ENCODE measurements around the gene C11orf86.
"Not testable (repeated sequence)": the region's sequence is repeated elsewhere in the genome, so short reads cannot be mapped to it uniquely, and the experiment has no call there.

Gene C11orf86, protein sequence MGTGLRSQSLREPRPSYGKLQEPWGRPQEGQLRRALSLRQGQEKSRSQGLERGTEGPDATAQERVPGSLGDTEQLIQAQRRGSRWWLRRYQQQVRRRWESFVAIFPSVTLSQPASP

GRCh38 chr11:66974724-66975404 lies at the start of gene C11orf86:
Gene C11orf86 (plus strand): TSS chr11:66975304. CDS start chr11:66975363, 59 bp downstream.
- no peak for DNase-seq

DNA sequence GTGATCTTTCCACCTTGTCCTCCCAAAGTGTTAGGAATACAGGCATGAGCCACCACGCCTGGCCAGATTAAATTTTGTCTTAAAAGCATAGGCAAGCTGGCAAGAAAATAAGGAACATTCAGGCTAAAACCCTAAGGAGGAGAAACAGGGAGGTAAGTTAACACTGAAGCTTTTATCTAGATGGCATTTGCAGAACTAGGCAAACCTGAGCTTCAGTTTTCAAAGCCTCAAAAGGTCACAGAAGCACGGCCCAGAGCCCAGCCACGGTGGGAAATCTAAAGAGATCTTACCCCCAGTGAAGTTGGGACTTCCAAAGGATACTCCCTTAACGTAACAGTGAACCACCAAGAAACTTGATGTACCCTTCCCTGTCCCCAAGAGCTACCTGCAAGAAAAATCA lies 45.4 kb upstream of the C11orf86 start:
- no peak for DNase-seq

DNA sequence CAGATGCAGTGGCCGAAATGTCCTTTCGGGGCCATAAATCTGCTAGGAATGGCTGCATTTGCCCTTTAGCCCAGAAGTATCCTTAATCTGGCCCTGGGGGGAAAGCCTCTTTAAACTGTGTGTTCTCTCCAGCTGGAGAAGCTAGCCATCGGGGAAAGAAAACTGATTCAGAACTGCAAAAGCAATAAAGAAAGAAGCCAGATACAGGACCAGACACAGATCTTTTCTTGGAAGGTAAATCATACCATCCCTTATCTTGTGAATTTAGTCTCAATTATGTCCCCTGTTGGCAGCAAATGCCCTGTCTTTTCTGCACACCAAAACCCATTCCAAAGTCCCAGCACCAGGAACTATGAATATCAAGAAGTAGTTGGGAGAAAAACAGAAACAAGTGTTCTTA lies 42.6 kb upstream of the C11orf86 start:
- DNase-seq, result no peak

GRCh38 chr11:66933531-66933930 lies 41.6 kb upstream of the C11orf86 start:
- DNase-seq, result no peak

DNA sequence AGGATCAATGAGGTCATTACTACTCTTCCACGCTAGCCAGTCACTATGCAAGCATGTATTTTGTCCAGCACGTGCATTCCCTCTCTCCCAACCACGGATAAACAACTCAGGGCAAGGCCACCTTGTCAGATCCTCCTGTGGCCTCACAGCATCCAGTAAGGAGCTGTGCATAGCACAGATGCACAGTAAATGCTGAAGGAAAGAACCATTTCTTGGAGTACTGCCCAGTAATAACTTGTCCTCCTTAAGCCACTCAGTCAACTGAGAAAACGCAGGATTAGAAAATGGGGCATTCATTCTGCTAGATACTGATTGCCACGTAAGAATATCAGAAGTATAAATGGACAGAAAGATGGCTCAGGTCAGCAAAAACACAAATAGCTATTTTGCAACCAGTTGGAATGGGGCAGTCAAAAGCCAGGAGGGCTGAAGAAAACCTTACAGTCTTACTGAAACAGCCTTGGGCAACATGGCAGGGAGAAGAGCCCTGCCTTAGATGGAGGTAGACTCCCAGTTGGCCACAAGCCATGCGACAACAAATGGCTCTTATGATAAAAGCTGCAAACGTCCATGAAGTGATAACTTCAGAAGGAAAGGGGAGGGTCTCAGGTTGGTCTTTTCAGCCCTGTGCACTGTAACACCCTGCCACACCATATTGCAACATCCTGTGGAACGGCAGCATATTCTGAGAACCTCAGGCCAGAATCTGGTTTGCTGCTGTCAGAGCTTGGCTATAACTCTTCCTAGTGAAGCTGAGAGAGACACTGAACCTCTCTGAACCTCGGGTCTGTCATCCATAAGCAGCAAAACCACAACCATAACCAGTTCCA lies 39.9 kb upstream of the C11orf86 start:
- peak; percentile 47 for DNase-seq

DNA sequence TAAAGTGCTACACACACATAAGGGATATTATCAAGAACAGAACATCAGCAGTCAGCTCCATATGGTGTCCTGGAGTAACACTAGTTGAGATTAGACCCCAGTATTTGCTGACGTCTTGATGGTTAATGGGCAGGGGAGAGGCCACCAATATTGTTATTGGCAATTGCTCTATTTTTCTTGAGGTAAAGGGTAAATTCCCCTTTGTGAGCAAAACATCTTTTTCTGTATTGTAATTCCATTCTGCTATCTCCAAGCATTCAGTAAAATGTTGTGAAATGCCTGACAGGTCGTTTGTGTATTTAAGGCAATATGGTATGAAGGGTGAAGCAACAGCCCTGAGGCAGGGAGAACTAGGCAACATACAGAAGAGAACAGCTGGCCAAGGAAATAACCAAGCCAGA lies 38.8 kb upstream of the C11orf86 start:
- DNase-seq, result peak; percentile 66

GRCh38 chr11:66937193-66937733 lies 37.8 kb upstream of the C11orf86 start:
- no peak for DNase-seq

DNA sequence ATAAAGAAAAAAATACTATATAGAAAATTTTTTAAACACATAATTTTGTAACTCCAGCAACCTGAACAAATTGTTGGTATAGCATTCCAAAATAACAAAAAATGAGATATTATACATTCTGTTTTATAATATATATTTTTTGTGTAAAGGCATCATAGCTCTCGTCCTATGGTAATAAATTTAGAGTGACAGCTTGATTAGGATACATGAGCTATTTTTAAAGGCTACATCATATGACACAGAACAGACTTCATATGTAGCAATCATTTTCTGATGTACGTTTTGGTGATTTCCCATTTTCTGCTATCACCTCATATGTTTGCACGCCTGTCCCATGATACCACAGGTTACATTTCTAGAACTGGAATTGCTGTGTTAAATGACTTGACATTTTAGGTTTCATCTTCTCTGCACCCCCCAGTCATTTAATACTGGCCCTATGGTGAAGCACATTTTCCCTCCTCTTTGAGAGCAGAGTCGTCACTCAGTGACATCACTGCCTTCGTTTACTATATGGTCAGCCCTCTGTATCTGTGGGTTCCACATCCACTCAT lies 36.4 kb upstream of the C11orf86 start:
- no peak for DNase-seq

DNA sequence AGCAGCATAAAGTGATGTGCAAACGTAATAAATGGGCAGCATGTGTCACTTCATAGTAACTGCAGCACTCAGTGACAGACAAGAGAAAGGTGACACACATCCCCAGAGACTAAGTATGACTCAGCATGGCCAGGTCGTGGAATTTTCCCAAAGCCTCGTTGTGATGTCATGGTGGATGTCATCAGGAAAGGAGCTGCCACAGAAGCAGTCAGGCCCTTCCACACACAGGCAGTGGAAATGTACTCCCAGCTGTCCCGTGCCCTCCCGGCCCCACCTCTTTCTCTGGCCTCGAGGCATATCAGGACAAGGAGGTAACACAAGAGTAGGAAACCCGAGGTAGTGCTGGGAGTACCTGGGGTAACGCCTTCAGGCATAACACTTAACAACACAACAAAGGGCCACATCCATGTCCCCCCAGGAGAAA lies 25.0 kb upstream of the C11orf86 start:
- DNase-seq, result peak; percentile 55

DNA sequence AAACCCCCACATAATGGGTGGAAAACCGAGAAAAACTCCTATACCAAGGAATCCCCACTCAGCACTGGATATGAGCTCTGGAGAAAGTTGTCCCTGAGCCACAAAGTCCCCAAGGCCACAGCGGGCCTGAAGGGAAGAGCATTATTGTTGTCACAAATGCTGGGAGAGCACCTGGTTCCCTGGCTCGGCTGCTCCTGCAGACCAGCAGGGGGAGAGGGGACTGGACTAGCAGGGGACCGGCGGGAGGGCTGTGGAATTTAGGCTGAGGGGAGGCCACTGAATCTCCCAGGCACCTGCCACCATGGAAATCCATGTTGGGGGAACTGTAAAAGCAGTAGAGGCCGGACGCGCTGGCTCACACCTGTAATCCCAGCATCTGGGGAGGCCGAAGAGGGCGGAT lies 24.0 kb upstream of the C11orf86 start:
- no peak for DNase-seq

GRCh38 chr11:66951927-66952337 lies 23.2 kb upstream of the C11orf86 start:
- DNase-seq, result no peak

- DNase-seq, result no peak
These were observed 21.8 kb upstream of the C11orf86 start for GRCh38 chr11:66953081-66953833.

GRCh38 chr11:66956689-66957290 lies 18.3 kb upstream of the C11orf86 start:
- DNase-seq, result peak; percentile 32

GRCh38 chr11:66957971-66958231 lies 17.2 kb upstream of the C11orf86 start:
- no peak for DNase-seq

DNA sequence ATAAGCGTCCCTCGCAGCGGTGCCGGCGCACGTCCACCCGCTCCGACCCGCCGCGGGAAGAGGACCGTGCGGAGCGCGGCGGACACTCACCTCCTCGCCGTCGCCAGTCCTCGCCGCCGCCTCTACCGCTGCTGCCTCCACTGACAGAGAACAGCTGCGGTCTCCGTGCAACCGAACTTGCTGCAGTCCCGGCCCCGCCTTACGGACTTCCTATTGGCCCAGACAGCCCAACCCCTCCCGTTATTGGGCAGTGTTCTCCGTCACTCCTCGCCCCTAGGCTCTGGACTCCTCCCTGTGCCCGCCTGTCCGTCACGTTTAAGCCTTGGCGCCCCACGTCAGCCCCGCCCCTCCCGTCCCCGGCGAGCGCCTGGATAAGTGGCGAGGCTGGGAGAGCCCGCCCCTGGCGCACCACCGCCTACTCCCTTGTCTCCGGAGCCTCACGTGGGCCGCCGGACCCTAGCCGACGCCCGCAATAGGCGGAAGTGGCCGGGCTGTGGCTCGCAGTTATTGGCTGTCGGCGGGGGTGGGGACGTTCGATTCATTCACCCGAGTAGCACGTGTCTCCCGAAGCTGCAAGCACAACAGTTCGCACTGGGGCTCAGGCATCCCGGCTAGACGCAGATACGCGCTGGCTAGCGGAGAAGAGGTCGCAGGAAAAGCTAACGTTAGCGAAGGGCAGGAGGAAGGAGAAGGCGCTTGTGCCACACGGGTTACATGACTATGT lies 16.7 kb upstream of the C11orf86 start, which contains the start of gene PC:
Gene PC (minus strand): TSS at position 152 of the 724 bp plus-strand sequence. CDS start 86,224 bp downstream, outside the sequence.
- peak; percentile 98 for DNase-seq

- DNase-seq, result no peak
These were observed 16.2 kb upstream of the C11orf86 start for GRCh38 chr11:66958956-66959274.

DNA sequence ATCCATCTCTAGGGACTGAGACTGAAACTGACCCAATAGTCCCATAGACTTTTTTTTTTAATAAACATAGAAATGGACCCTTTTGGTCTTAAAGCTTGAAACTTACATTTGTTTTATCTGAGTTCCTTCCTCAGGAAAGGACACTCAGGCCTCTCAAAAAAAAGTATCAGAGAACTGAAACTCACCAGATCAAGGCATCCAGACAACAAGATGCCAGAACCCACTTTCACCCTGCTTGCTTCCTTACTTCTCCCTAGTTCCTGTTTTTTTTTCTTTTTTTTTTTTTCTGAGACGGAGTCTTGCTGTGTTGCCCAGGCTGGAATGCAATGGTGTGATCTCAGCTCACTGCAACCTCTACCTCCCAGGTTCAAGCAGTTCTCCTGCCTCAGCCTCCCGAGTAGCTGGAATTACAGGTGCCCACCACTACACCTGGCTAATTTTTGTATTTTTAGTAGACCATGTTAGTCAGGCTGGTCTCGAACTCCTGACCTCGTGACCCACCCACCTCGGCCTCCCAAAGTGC lies 13.4 kb upstream of the C11orf86 start:
- not testable (repeated sequence) for DNase-seq

- no peak for DNase-seq
These were observed 12.9 kb upstream of the C11orf86 start for GRCh38 chr11:66962247-66962646.

DNA sequence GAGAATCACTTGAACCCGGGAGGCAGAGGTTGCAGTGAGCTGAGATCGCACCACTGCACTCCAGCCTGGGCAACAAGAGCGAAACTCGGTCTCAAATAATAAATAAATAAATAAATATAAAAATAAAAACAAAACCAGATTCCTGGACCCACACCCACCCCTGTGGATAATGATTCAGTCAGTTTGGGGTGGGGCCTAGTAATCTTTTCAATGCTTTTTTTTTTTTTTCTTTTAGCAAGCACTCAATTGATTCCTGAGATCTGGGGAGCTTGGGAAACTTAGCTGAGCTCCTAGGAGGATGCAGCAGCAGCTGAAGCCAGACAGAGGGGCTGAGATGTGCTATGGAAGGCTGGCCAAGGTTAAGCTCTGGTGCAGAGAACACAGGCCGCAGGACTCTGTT lies 12.3 kb upstream of the C11orf86 start:
- no peak for DNase-seq

DNA sequence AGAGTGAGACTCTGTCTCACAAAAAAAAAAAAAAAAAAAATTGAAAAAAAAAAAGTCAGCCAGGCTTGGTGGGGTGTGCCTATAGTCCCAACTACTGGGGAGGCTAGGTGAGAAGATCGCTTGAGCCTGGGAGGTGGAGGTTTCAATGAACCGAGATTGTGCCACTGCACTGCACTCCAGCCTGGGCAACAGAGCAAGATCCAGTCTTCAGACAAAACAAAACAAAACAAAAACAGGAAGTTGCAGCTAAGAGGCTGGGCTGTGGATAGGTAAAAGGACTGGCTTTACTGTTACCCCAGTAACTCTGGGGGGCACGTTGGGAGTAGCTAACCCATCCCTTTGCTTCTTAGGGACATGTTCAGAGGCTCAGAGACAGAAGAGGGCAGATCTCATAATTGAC lies 10.6 kb upstream of the C11orf86 start:
- DNase-seq, result no peak

DNA sequence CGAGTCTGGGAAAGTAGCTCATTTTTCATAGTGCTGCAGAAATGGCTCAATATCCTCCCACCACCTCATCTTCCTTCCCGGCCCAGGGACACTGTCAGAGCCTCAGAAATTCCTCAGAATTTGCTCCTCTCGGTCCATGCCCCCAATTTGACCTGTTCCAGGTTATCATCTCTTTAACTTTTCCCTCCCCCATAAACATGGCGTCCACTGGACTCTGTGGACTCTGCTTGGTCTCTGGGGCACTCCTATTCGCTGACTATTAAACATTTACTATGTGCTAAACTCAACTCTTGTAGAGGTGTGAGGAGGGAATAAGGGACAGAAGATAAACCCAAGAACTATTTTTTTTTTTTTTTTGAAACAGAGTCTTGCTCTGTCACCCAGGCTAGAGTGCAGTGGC lies 8.8 kb upstream of the C11orf86 start:
- no peak for DNase-seq
